Hepatocyte (in vitro differentiated cells): ENCODE data around the gene DSCAML1. TPM values are rescaled to one million over a fixed set of nuclear protein-coding genes. Genes with fewer than 3 reads are reported as not detected.

Experiments
- DNase-seq: peaks from one replicate; pipeline ENCODE4 v3.0.0-alpha.2; 2016; ENCODE audit warnings: low spot score
- H2AFZ ChIP-seq: fragments of 200-600 bp; sonication (generic); 2 replicates; pipeline ENCODE4 v1.6.0; 2016; ENCODE audit warnings: antibody characterized with exemption, mild to moderate bottlenecking
- H3K27ac ChIP-seq: fragments of 200-600 bp; sonication (generic); 2 replicates; pipeline ENCODE4 v1.5.1; 2016; ENCODE audit warnings: mild to moderate bottlenecking
- H3K27me3 ChIP-seq: fragments of 200-600 bp; sonication (generic); 2 replicates; pipeline ENCODE4 v1.6.1; 2016
- H3K36me3 ChIP-seq: fragments of 200-600 bp; sonication (generic); replicated peaks from 2 replicates; pipeline ENCODE4 v1.5.1; 2016; ENCODE audit warnings: low read depth; ENCODE audit not compliant: insufficient read depth
- H3K4me1 ChIP-seq: fragments of 200-600 bp; sonication (generic); 2 replicates; pipeline ENCODE4 v1.5.1; 2016; ENCODE audit warnings: mild to moderate bottlenecking, moderate library complexity; ENCODE audit not compliant: insufficient read depth
- H3K4me2 ChIP-seq: fragments of 200-600 bp; sonication (generic); 2 replicates; pipeline ENCODE4 v1.6.0; 2016
- H3K4me3 ChIP-seq: fragments of 200-600 bp; sonication (generic); 2 replicates; pipeline ENCODE4 v1.5.1; 2016; ENCODE audit warnings: mild to moderate bottlenecking
- H3K79me2 ChIP-seq: fragments of 200-600 bp; sonication (generic); 2 replicates; pipeline ENCODE4 v1.6.0; 2017; ENCODE audit warnings: mild to moderate bottlenecking
- H3K9me2 ChIP-seq: fragments of 200-600 bp; sonication (generic); replicated peaks from 2 replicates; pipeline ENCODE4 v1.6.0; 2017; ENCODE audit warnings: mild to moderate bottlenecking; ENCODE audit not compliant: insufficient read depth
- H3K9me3 ChIP-seq: fragments of 200-600 bp; sonication (generic); 2 replicates; pipeline ENCODE4 v1.5.1; 2016; ENCODE audit warnings: low read depth, mild to moderate bottlenecking
- H4K20me1 ChIP-seq: fragments of 200-600 bp; sonication (generic); 2 replicates; pipeline ENCODE4 v1.6.0; 2016; ENCODE audit warnings: mild to moderate bottlenecking; ENCODE audit not compliant: insufficient read depth, poor library complexity, severe bottlenecking
- CTCF ChIP-seq: fragments of 200-600 bp; sonication (generic); IDR thresholded peaks from 2 replicates; pipeline ENCODE4 v1.5.1; 2016; ENCODE audit warnings: antibody characterized with exemption, mild to moderate bottlenecking; ENCODE audit not compliant: poor library complexity
- EZH2 ChIP-seq: fragments of 200-600 bp; sonication (generic); IDR thresholded peaks from 2 replicates; pipeline ENCODE4 v1.6.1; 2016; ENCODE audit warnings: antibody characterized with exemption, mild to moderate bottlenecking, borderline replicate concordance
- EZH2phosphoT487 ChIP-seq: fragments of 200-600 bp; sonication (generic); IDR thresholded peaks from one replicate; pipeline ENCODE4 v1.6.1; 2018; ENCODE audit warnings: antibody characterized with exemption, mild to moderate bottlenecking, low read depth, moderate library complexity; ENCODE audit not compliant: unreplicated experiment, severe bottlenecking
- WGBS: methylation state at CpG from one replicate; pipeline ENCODE4 v1.1.6; 2016; ENCODE audit warnings: low lambda C conversion rate; ENCODE audit errors: missing lambda C conversion rate; 5-methylcytosine and 5-hydroxymethylcytosine counted together
- polyA plus RNA-seq: library from polyadenylated mRNA; unstranded; fragments of >200 nt; fragmentation: Nextera tagmentation; extraction: Ambion mirVana; gene quantifications from 2 replicates; pipeline ENCODE4 v1.2.1, GENCODE V29; 2016
- total RNA-seq: library from RNA; depleted of rRNA; stranded (reverse); fragments of >200 nt; gene quantifications from 2 replicates; pipeline ENCODE4 v1.2.3, GENCODE V29; 2014

DSCAML1 gene
- total and polyA plus RNA-seq, 2 experiments from 2014 or later = 0.46 to 2.6 TPM

GRCh38 chr11:117563556-117563955 is 233.5 kb downstream of the DSCAML1 start:
- no peak for TF ChIP-seq CTCF
- no peak for TF ChIP-seq EZH2phosphoT487
- TF ChIP-seq EZH2 = no peak
- H2AFZ ChIP-seq = no peak overlapping the region
- no peaks in the 10 kb centered on the region for H3K79me2 ChIP-seq
- no peak for DNase-seq
- H3K4me2 ChIP-seq = no peak overlapping the region
- H3K4me3 ChIP-seq = no peak overlapping the region
- H4K20me1 ChIP-seq = no peaks in the 10 kb centered on the region
- H3K27me3 ChIP-seq = peaks cover 17% of the 10 kb centered on the region
- 89% methylated on average over 7 of the region's 7 CpGs for WGBS
- no peaks in the 10 kb centered on the region for H3K36me3 ChIP-seq
- H3K27ac ChIP-seq = no peak overlapping the region
- no peaks in the 10 kb centered on the region for H3K4me1 ChIP-seq
- H3K9me2 ChIP-seq = no peaks in the 10 kb centered on the region
- H3K9me3 ChIP-seq = no peaks in the 10 kb centered on the region

GRCh38 chr11:117562136-117562535 is 234.9 kb downstream of the DSCAML1 start:
- no peak overlapping the region for H3K27ac ChIP-seq
- H3K36me3 ChIP-seq = no peaks in the 10 kb centered on the region
- no peak overlapping the region for H2AFZ ChIP-seq
- TF ChIP-seq CTCF (no peak), EZH2 (no peak), EZH2phosphoT487 (no peak)
- peaks cover 25% of the 10 kb centered on the region for H3K27me3 ChIP-seq
- H3K9me2 ChIP-seq = no peaks in the 10 kb centered on the region
- H3K4me2 ChIP-seq = no peak overlapping the region
- H3K4me1 ChIP-seq = no peaks in the 10 kb centered on the region
- WGBS = 80% methylated on average over 6 of the region's 6 CpGs
- DNase-seq = no peak
- H4K20me1 ChIP-seq = no peaks in the 10 kb centered on the region
- H3K79me2 ChIP-seq = no peaks in the 10 kb centered on the region
- H3K9me3 ChIP-seq = no peaks in the 10 kb centered on the region
- no peak overlapping the region for H3K4me3 ChIP-seq

GRCh38 chr11:117560780-117561530 is 236.1 kb downstream of the DSCAML1 start:
- no peak overlapping the region for H3K27ac ChIP-seq
- WGBS = 92% methylated on average over 5 of the region's 5 CpGs
- no peaks in the 10 kb centered on the region for H3K9me2 ChIP-seq
- no peaks in the 10 kb centered on the region for H3K36me3 ChIP-seq
- H3K79me2 ChIP-seq = no peaks in the 10 kb centered on the region
- peaks cover 25% of the 10 kb centered on the region for H3K27me3 ChIP-seq
- H3K4me2 ChIP-seq = no peak overlapping the region
- no peaks in the 10 kb centered on the region for H3K4me1 ChIP-seq
- H3K4me3 ChIP-seq = no peak overlapping the region
- TF ChIP-seq EZH2phosphoT487 (no peak), CTCF (no peak)
- DNase-seq = no peak
- H4K20me1 ChIP-seq = no peaks in the 10 kb centered on the region
- no peaks in the 10 kb centered on the region for H3K9me3 ChIP-seq
- no peak overlapping the region for H2AFZ ChIP-seq
